ENCODE measurements around the gene TNFAIP8L3.
"Not testable (repeated sequence)": the region's sequence is repeated elsewhere in the genome, so short reads cannot be mapped to it uniquely, and the experiment has no call there.

Gene TNFAIP8L3

GRCh38 chr15:51060030-51060673 lies 34.6 kb downstream of the TNFAIP8L3 start:
- DNase-seq (ENCODE audit: low spot score): no peak

GRCh38 chr15:51054535-51054934 lies 40.2 kb downstream of the TNFAIP8L3 start:
- no peak for DNase-seq (ENCODE audit: low spot score)

- DNase-seq (ENCODE audit: low spot score): no peak
These were observed 41.1 kb downstream of the TNFAIP8L3 start for GRCh38 chr15:51053571-51053970.

GRCh38 chr15:51051776-51052175 lies 42.9 kb downstream of the TNFAIP8L3 start:
- DNase-seq (ENCODE audit: low spot score): no peak

GRCh38 chr15:51049081-51049480 lies 45.6 kb downstream of the TNFAIP8L3 start:
- DNase-seq (ENCODE audit: low spot score): no peak

GRCh38 chr15:51048308-51048707 lies 46.4 kb downstream of the TNFAIP8L3 start:
- no peak for DNase-seq (ENCODE audit: low spot score)

- DNase-seq (ENCODE audit: low spot score): no peak
These were observed 47.8 kb downstream of the TNFAIP8L3 start for GRCh38 chr15:51046799-51047449.

GRCh38 chr15:51046016-51046415 lies 48.7 kb downstream of the TNFAIP8L3 start:
- DNase-seq (ENCODE audit: low spot score): no peak

GRCh38 chr15:51044037-51044727 lies 50.5 kb downstream of the TNFAIP8L3 start:
- no peak for DNase-seq (ENCODE audit: low spot score)

- no peak for DNase-seq (ENCODE audit: low spot score)
These were observed 55.8 kb downstream of the TNFAIP8L3 start for GRCh38 chr15:51038974-51039319.

- no peak for DNase-seq (ENCODE audit: low spot score)
These were observed 56.3 kb downstream of the TNFAIP8L3 start for GRCh38 chr15:51038162-51038973.

GRCh38 chr15:51037474-51037873 lies 57.2 kb downstream of the TNFAIP8L3 start:
- not testable (repeated sequence) for DNase-seq (ENCODE audit: low spot score)

- peak; percentile 30 for DNase-seq (ENCODE audit: low spot score)
These were observed 63.9 kb downstream of the TNFAIP8L3 start for GRCh38 chr15:51030649-51031316.

GRCh38 chr15:51025454-51025846 lies 69.3 kb downstream of the TNFAIP8L3 start:
- no peak for DNase-seq (ENCODE audit: low spot score)

GRCh38 chr15:51024735-51025453 lies 69.8 kb downstream of the TNFAIP8L3 start:
- no peak for DNase-seq (ENCODE audit: low spot score)

- no peak for DNase-seq (ENCODE audit: low spot score)
These were observed 71.2 kb downstream of the TNFAIP8L3 start for GRCh38 chr15:51023499-51023898.

GRCh38 chr15:51022206-51022605 lies 72.5 kb downstream of the TNFAIP8L3 start:
- no peak for DNase-seq (ENCODE audit: low spot score)

GRCh38 chr15:51016615-51017014 lies 78.1 kb downstream of the TNFAIP8L3 start:
- DNase-seq (ENCODE audit: low spot score): no peak

GRCh38 chr15:51011212-51011611 lies 83.5 kb downstream of the TNFAIP8L3 start:
- DNase-seq (ENCODE audit: low spot score): no peak

- DNase-seq (ENCODE audit: low spot score): no peak
These were observed 87.5 kb downstream of the TNFAIP8L3 start for GRCh38 chr15:51007131-51007666.

Measured in RKO (cell line).